ENCODE results near the gene CHAC1.

Gene CHAC1

DNA sequence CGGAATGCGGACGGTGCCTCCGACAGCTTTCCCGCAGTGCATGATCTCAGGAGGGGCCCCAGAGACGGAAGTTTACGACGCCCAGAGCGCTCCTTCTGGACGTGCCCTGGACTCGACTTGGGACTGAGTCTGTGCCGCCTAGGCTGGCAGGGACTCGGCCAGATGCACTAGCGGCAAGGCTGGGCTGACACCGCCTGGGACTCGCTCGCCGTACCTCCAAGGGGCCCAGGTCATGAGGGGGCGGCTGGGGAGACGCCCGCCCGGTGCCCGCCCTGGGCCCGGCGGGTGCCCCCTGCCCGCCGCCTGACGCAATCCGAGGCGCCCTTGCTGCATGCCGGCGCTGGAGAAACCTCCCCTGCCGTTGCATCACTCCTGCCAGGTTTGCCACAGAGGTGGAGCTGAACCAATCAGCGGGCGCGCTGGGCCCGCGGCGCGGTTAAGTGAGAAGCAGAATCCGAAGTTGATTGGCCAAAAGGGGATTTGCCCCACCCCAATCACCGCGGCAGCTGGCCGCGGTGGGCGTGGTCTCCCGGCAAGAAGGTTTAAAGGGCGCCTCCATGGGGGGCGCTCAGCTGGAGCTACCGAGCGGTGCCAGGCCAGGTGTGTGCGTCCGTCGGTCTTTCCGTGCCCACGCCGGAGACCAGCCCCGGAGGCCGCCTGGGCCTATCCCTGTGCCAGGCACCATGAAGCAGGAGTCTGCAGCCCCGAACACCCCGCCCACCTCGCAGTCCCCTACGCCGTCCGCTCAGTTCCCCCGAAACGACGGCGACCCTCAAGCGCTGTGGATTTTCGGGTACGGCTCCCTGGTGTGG lies at the start of gene CHAC1:
Gene CHAC1 (plus strand): TSS at position 571 of the 812 bp plus-strand sequence. CDS start 113 bp downstream, at position 684.
- peak; percentile 96 for DNase-seq (ENCODE audit: low read depth)

- no peak for DNase-seq (ENCODE audit: low read depth)
Observed at GRCh38 chr15:40904552-40905201, 48.6 kb upstream of the CHAC1 start.

DNA sequence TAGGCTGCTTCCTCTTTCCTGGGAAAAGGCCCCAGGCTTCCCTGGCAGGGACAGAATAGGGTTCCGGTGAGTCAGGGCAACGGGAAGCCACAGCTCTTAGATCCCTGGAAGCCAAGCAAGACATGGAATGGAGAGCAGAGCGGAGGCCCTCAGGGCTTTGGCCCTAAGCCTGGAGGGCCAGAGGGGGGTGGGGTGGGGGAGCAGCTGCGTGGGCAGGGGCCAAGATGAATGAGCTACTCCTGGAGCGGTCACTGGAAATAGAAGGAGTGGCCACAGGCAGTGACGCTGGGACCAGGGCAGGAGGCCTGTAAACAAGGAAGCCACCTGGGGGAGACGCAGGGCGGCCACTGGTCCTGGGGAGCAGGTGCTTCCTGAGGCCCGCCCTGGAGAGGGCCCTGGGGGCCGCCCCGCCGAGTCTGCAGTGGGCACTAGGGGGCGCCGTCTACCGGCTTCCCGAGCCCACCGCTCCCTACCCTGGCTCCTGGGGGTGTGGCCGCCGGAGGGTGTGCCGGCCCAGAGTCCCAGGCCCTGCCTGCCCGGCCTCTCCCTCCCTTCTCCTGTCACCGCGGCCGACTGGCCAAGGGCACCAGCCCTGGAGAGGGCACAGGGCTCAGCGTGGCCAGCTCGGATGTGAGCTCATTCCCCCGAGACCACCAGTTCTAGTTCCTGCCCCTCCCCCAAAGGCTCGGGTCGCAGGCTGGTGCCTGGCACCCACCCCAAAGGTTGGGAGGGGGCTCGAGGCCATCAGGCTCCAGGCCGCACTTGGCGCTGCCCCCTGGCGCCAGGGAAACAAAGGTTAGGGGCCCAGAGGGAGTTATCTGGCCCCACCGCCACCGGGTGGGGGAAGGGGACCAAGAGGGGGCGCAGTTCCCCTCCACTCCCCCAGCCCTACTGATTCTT lies 46.9 kb upstream of the CHAC1 start:
- DNase-seq (ENCODE audit: low read depth): peak; percentile 86

GRCh38 chr15:40906991-40907802 lies 46.1 kb upstream of the CHAC1 start:
- DNase-seq (ENCODE audit: low read depth): peak; percentile 43

GRCh38 chr15:40908095-40908494 lies 45.2 kb upstream of the CHAC1 start:
- DNase-seq (ENCODE audit: low read depth): no peak

DNA sequence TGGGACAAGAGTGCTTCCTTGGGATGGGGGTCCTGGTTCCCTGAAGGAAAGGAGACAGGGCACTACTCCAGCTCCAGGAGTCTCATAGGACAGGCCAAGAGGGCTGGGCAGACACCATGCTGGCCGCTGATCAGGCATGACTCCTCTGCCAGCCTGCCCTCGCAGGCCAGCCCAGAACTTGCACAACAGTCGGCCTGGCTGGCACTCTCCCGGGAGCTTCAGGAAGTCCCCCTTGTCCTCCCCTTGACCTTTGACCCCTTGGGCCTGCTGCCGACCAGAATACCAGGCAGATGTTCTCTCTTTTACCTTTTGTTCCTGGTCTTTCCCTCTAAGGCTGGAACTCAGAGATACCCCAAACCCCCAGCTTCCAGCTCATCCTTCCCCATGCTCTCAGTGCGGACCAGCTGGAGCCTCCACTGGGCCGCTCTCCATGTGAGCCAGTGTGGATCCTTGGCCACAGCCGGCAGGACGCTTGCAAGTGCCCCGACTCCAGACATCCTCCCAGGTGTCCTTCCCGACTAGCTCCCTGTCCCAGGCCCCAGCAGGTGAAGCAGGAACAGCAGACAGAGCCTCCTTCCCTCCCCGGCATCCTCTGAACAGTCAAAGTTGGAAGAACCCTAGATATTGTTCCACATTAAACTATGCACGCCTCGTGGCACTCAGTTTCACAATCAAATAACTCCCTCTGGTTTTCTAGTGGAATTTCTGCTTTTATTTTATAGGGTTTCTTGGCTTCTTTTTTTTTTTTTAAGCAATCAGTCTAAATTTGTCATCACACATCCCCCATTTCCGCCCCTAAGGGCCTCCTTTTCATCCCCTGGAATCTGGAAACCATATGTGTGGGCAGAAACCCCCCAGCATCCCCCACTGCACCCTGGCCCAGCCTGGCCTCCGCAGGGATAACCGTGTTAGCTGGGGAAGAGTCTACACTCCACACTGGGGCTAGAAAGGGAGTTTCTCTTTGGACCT lies 43.3 kb upstream of the CHAC1 start:
- no peak for DNase-seq (ENCODE audit: low read depth)

- no peak for DNase-seq (ENCODE audit: low read depth)
Observed at GRCh38 chr15:40911141-40911540, 42.1 kb upstream of the CHAC1 start.

DNA sequence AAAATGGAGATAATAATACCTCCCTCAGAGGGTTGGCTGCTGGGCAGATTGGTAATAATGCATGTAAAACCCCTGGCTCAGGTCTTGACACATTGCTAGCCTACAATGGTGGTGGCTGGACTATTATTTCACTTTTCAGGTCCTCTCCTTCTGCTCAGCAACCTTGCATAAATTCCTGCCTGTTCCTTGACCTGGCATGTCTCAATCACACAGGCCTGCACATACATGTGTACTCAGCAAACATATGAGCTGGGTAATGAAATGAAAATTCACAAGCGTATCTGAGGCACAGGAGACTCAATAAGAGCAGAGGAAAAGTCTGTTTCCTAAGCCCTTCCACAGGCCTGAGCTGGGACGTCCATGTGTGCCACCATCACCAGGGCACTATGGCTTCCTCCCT lies 41.6 kb upstream of the CHAC1 start:
- DNase-seq (ENCODE audit: low read depth): no peak

- DNase-seq (ENCODE audit: low read depth): no peak
Observed at GRCh38 chr15:40912478-40912877, 40.8 kb upstream of the CHAC1 start.

GRCh38 chr15:40914013-40914412 lies 39.3 kb upstream of the CHAC1 start:
- no peak for DNase-seq (ENCODE audit: low read depth)

DNA sequence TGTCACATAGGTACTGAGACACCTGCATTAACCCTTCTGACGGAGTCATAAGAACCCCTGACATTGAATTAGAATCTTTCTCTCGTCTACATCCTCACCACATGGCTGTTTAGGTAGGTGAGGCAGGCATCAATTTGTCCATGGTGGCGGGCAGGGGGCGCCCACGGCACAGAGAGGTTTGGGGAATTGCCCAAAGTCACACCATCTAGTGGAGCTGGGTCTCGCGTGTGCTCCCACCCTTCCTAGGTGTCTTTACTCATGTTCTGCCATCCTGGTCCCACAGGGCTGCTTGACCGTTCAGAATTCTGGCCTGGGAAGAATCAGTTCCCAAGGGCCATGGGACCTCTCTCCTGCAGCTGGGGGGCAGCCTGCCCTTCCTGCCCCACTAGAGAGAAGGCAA lies 38.8 kb upstream of the CHAC1 start:
- DNase-seq (ENCODE audit: low read depth): no peak

GRCh38 chr15:40915116-40915661 lies 38.1 kb upstream of the CHAC1 start:
- DNase-seq (ENCODE audit: low read depth): no peak

- no peak for DNase-seq (ENCODE audit: low read depth)
Observed at GRCh38 chr15:40915679-40916078, 37.6 kb upstream of the CHAC1 start.

DNA sequence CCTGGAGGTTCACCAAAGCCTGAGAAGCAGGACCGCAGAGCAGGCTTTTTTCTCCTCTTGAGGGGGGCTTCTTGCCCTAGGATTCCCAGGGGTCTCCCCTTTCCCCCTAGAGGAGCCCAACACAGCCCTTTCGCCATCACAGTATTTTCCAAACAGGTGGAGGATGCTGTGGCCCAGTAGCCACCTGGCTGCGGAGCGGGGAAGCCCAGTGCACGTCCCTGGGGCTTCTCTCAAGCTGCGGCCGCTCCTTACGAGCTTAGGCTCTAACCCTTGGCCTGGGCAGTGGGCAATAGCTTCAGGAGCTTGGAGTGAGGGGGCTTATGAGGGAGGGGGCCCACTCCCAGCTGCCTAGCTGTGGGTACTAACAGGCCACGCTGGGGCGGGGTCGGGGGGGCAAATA lies 35.7 kb upstream of the CHAC1 start:
- no peak for DNase-seq (ENCODE audit: low read depth)

- no peak for DNase-seq (ENCODE audit: low read depth)
Observed at GRCh38 chr15:40918146-40918798, 35.0 kb upstream of the CHAC1 start.

DNA sequence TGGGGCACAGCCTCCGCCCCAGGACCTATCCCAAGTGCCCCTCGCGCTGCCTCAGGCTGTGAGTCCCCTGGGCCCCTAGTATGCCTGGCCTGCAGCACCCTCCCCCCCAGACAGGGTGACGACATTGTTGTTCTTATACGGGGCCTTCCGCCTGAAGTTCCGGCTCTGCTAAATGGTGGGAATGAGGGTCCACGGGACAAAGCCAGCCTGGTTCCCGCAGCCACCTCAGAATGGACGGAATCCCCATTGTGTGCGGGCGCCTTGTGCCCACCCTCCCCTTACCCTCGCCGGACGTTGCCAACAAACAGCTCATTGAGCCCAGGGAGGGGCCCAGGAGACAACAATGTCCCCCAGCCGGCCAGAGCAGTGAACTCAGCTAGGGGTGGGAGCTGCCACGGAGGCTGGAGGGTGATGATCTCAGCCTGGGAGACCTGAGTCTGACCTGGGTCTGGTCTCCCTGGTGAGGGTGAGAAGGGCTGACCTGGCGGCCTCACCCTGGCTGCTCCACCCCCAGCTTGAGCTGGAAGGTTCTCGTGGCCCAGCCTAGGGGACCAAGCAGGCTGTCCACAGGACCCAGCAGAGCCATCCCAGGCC lies 34.4 kb upstream of the CHAC1 start:
- DNase-seq (ENCODE audit: low read depth): no peak

GRCh38 chr15:40921949-40922607 lies 31.2 kb upstream of the CHAC1 start:
- no peak for DNase-seq (ENCODE audit: low read depth)

DNA sequence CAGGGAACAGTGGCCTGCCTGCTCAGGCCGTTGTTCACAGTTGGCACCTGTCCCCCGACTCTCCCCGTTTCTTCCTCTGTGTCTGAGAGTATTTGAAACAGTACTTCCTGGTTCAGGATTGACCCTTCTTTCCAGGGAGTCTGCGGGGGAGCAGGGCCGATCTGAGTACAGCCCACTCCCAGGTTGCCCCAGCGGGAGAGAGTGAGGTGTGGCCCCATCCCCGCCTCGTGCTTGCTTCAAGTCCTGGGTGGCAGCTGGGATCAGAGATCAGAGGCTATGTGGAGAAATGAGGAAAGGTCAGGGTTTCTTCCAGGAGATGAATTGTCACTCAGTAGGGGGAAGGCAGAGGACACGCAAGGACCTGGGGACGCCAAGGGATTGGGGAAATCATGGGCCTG lies 30.7 kb upstream of the CHAC1 start:
- DNase-seq (ENCODE audit: low read depth): no peak

DNA sequence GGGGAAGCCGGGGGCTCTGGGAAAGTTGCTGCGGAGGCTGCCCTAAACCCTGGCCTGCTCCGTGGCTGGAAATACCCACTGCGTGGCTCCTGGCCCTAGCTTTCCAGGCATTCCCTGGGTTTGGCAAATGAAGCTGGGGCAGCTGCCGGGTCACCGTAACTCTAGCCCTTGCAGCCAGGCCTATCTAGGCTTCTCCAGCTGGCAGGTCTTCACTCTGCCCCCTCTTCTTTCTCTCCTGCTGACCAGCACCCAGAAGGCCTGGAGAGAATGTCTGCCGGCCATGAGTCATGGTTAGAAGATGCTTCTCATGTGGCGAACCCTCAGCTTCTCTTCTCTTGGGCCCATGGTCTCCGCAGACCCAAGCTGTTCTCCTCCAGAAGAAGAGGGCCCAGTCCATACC lies 29.7 kb upstream of the CHAC1 start:
- no peak for DNase-seq (ENCODE audit: low read depth)
